PC-3 (cell line): ENCODE results near the gene TFAP2D.

ENCODE experiments used
- EZH2 ChIP-seq: fragments of 300-600 bp; sonication (generic); IDR thresholded peaks from one replicate; pipeline ENCODE4 v1.6.1; 2017; ENCODE audit warnings: antibody characterized with exemption, mild to moderate bottlenecking, low read length; ENCODE audit not compliant: unreplicated experiment
- EZH2phosphoT487 ChIP-seq: fragments of 300-600 bp; sonication (generic); IDR thresholded peaks from 2 replicates; pipeline ENCODE4 v1.6.1; 2018; ENCODE audit warnings: mild to moderate bottlenecking, antibody characterized with exemption, low read length, borderline replicate concordance
- TF ChIP-seq, protein P1 (sequence below): fragments of 300-600 bp; sonication (generic); conservative IDR thresholded peaks from 2 replicates; pipeline ENCODE4 v1.5.1; 2017; ENCODE audit warnings: antibody characterized with exemption, low read depth, mild to moderate bottlenecking, low read length

GRCh38 chr6:50716899-50717509 is 3.7 kb downstream of the TFAP2D start:
- TF ChIP-seq, protein P1, sequence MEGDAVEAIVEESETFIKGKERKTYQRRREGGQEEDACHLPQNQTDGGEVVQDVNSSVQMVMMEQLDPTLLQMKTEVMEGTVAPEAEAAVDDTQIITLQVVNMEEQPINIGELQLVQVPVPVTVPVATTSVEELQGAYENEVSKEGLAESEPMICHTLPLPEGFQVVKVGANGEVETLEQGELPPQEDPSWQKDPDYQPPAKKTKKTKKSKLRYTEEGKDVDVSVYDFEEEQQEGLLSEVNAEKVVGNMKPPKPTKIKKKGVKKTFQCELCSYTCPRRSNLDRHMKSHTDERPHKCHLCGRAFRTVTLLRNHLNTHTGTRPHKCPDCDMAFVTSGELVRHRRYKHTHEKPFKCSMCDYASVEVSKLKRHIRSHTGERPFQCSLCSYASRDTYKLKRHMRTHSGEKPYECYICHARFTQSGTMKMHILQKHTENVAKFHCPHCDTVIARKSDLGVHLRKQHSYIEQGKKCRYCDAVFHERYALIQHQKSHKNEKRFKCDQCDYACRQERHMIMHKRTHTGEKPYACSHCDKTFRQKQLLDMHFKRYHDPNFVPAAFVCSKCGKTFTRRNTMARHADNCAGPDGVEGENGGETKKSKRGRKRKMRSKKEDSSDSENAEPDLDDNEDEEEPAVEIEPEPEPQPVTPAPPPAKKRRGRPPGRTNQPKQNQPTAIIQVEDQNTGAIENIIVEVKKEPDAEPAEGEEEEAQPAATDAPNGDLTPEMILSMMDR, result no peak
- TF ChIP-seq EZH2, result no peak
- no peak for TF ChIP-seq EZH2phosphoT487
